ENCODE results near the gene KCNK10.

The KCNK10 gene

GRCh38 chr14:88323086-88323522, at the start of gene KCNK10:
TSS of gene KCNK10 (minus strand) at chr14:88323269. CDS start at chr14:88322798, 471 bp downstream.
- peak; percentile 19 for DNase-seq

- no peak for DNase-seq
These were observed 46.4 kb upstream of the KCNK10 start for GRCh38 chr14:88369496-88369895.

GRCh38 chr14:88364710-88365413, 41.8 kb upstream of the KCNK10 start:
- DNase-seq: no peak

DNA sequence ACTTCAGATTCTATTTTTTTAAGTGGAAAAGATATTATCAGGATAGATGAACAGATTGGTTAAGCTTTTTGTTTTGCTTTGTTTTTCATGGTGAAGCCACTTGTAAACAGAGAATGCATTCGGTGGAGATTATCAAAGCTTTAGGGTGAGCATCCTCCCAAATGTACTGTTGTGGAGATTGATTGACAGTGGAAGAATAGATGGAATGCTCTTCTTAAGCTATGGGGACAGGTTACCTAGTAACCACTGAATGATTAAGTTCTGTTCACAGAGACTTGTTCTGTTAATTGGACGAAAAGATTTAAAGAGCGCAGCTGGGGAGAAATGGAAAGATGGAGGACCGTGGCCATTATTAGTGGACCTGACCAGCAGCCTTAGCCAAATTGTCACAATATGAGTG, 40.6 kb upstream of the KCNK10 start:
- no peak for DNase-seq

GRCh38 chr14:88359500-88359899, 36.4 kb upstream of the KCNK10 start:
- DNase-seq: no peak

DNA sequence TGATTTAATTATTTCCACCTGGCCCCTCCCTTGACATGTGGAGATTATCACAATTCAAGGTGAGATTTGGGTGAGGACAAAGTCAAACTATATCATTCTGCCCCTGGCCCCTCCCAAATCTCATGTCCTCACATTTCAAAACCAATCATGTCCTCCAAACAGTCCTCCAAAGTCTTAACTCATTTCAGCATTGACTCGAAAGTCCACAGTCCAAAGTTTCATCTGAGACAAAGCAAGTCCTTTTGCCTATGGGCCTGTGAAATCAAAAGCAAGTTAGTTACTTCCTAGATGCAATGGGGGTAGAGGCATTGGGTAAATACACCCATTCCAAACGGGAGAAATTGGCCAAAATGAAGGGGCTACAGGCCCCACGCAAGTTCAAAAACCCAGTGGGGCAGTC, 31.3 kb upstream of the KCNK10 start:
- no peak for DNase-seq

DNA sequence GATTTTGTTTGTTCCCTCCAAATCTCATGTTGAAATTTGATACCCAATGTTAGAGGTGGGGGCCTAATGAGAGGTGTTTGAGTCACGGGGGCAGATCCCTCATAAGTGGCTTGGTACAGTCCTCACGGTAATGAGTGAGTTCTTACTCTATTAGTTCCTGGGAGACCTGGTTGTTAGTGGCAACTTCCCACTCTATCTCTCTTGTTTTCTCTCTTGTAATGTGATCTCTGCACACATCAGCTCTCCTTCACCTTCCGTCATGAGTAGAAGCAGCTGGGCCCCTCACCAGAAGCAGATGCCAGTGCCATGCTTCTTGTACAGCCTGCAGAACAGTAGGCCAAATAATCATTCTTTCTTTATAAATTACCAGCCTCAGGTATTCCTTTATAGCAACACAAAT, 29.6 kb upstream of the KCNK10 start:
- DNase-seq: peak; percentile 95

DNA sequence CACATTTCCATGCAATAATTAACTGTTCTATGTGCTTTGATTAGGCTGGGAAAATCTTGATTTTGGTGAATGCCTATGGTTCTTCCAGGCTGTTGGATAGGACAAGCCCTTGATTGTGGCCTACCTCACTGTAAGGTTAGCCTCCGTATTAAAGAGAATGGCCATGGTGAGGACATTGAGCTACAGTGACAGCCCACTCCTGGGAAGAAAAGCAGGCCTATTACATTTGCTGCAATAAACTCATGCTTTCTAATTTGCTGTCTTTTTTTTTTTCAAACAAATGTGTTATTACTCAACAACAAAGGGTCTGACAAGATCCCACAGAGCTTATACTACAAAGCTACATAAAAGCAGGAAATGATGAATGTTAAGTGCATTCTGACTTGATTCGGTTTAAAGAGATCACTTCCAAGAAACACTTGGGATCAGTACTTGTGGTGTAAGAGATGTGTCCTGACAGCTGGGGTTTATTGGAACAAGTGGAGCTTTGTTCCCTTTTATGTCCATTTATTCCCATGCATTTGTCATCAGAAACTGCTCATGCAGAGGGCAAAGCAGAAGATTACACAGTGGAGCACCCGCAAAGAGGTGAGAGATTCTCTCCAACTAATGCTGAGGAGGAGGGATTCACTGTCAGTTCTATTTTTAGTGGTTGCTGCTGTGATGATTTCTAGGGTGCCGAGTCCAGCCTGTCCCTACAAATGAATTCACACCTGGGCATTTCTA, 29.1 kb upstream of the KCNK10 start:
- peak; percentile 81 for DNase-seq

DNA sequence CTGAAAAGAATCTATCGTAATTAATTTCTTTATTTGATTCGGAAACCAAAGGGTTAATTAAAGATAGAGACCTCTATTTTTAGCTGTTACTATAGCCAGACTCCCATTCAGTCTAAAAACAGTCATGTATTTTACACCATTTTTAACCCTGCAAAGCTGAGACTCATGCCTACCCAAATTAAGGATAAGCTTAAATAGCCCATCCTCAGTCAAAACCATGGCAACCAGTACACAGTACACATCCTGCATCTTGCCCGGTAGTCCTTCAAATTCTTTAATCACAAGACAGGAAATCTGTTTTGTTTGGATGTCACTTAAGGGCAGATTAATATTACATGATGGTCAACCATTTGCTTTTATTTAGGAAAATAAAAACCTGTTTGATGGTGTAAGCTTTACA, 25.5 kb upstream of the KCNK10 start:
- no peak for DNase-seq

- no peak for DNase-seq
These were observed 23.1 kb upstream of the KCNK10 start for GRCh38 chr14:88346048-88346639.

DNA sequence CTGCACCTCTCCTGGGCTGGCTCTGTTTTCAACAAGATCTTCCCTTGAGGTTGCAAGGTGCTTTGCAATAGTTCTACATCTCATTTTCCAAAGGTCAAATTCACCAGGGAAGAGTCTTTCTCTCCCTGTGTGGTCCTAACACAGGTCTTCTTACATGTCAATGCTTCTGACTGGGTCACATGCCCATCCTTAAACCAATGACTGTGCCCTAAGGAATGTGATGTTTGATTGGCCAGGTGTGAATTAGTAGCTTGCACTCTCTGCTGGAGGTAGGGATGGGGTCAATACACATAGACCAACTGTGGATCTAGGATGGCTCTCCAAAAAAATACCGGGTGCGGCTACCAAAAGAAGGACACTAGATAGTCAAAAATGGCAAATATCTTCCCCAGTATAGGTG, 19.9 kb upstream of the KCNK10 start:
- DNase-seq: no peak

- DNase-seq: no peak
These were observed 17.3 kb upstream of the KCNK10 start for GRCh38 chr14:88340357-88340756.

DNA sequence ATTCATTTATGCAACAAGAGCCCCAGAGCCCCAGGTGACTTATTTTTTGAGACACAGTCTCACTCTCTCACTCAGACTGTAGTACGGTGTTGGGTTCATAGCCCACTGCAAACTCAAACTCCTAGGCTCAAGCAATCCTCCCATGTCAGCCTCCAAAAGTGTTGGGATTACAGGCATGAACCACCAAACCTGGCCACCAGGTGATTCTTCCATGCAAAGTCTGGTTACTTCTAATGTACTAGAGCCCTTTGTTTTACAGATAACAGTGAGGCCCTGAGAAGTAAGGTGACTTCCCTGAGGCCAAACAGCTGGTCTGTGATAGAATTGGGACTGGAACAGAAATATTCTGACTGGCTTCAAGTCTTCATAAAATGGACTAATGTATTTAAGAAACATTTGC, 10.0 kb upstream of the KCNK10 start:
- DNase-seq: no peak

- no peak for DNase-seq
These were observed 4.4 kb upstream of the KCNK10 start for GRCh38 chr14:88327497-88327896.

GRCh38 chr14:88326352-88327103, 3.5 kb upstream of the KCNK10 start:
- peak; percentile 33 for DNase-seq

GRCh38 chr14:88325883-88326282, 2.8 kb upstream of the KCNK10 start:
- no peak for DNase-seq

- DNase-seq: no peak
These were observed 1.9 kb upstream of the KCNK10 start for GRCh38 chr14:88324930-88325329.

DNA sequence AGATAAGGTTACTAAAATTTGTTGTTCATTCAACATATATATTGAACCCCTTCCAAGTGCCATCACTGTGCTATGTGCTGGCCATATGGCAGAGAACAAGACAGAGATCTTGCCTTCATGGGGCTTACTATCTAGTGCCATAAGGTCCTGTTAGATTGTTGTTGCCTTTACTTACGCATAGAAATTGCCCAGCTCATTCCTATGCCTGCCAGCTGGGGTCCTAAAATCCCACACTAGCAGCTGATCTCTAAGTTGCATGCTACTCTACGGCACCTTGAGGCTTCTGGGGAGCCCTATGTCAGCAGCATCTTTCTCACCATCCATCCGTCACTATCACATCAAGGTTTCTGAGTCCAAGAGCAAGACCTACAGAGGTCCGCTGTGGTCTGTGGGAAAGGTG, 1.4 kb upstream of the KCNK10 start:
- DNase-seq: no peak

GRCh38 chr14:88323523-88324199, 592 bp upstream of the KCNK10 start:
- peak; percentile 30 for DNase-seq

DNA sequence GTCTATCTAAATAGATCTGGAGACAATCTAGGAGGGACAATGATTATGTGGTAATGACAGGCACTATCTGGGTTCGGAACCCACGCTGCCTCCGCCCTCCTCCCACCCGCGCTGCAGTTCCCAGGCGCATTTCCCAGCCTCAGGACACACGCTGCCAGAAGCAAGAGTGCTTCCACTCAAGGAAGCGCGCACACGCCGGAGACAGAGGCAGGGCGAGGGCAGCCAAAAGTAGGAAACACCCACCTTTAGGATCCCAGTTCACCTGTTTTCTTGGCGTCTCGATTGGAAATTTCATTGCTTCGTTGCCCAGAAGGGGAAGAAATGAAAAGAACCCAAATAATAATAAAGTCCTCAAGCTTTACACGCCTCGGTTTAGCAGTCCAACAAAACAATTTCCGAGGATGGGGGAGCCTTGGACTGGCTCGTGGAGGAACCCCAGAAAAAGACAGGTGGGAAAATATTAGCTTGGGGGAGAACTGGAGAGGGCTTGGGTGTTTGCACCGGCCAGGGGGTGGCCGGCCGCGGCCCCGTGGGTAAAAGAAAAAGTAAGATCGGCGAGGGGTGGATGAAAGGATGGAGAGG, 474 bp downstream of the KCNK10 start:
- DNase-seq: peak; percentile 59

- DNase-seq: peak; percentile 59
These were observed 1.2 kb downstream of the KCNK10 start for GRCh38 chr14:88321692-88322503.
